DND-41 (cell line): ENCODE results near the gene CFAP77.

Source experiments
- CTCF ChIP-seq: IDR thresholded peaks from 2 replicates; pipeline ENCODE4 v1.5.1; 2012; ENCODE audit warnings: borderline replicate concordance, low read length, moderate library complexity, mild to moderate bottlenecking; ENCODE audit not compliant: poor library complexity, severe bottlenecking; ENCODE audit errors: extremely low read depth
- EZH2 ChIP-seq: IDR thresholded peaks from 3 replicates; pipeline ENCODE4 v1.6.1; 2012; ENCODE audit warnings: borderline replicate concordance, low read depth, mild to moderate bottlenecking, moderate library complexity, low read length, inconsistent platforms; ENCODE audit not compliant: severe bottlenecking

- TF ChIP-seq CTCF (no peak), EZH2 (no peak)
These were observed 40.6 kb upstream of the CFAP77 start for GRCh38 chr9:132369421-132369820.
